B cell (primary cell): Measurements from ENCODE around the gene HOXB8. TPM values are rescaled to one million over a fixed set of nuclear protein-coding genes. Genes with fewer than 3 reads are reported as not detected.

Experiments used
- ATAC-seq: fragments of 200-7000 bp; cut with Tn5 transposase; one replicate; pipeline ENCODE4 v1.10.0; 2021; ENCODE audit warnings: low read depth, mild to moderate bottlenecking, moderate number of reproducible peaks, moderate library complexity
- CTCF ChIA-PET: fragments of 350-600 bp; sonication (Branson Sonifier 250); formaldehyde crosslinking; loops from one replicate; lab custom pipeline; 2021; ENCODE audit warnings: antibody characterized with exemption, inconsistent platforms; lab: Charles Lee
- POLR2A ChIA-PET: fragments of 350-600 bp; sonication (Branson Sonifier 250); formaldehyde crosslinking; loops from one replicate; lab custom pipeline; 2021; ENCODE audit warnings: antibody characterized with exemption; lab: Charles Lee
- DNase-seq: peaks from one replicate; pipeline ENCODE4 v3.0.0; 2013
- H2AFZ ChIP-seq: 2 replicates; pipeline ENCODE4 v1.6.1; 2012; ENCODE audit warnings: mild to moderate bottlenecking, low read depth, low read length; ENCODE audit not compliant: insufficient read depth, poor library complexity, severe bottlenecking
- H3K27ac ChIP-seq, 2 donors: 1 replicate in 1 of 2; 2 replicates in 1 of 2; pipeline ENCODE4 v1.5.1; 2012 to 2013; ENCODE audit warnings: low read length in 2 of 2, mild to moderate bottlenecking in 2 of 2, moderate library complexity in 1 of 2
- H3K27me3 ChIP-seq, 4 experiments: fragments of 200-600 bp in 1 of 4; sonication (generic) in 1 of 4; replicated peaks in 1 of 4; 1 replicate in 2 of 4; 2 replicates in 2 of 4; pipeline versions ENCODE4 v1.6.1 to v1.7.0; 2013 to 2016; ENCODE audit warnings: low read length in 3 of 4, mild to moderate bottlenecking in 2 of 4, mixed read lengths in 1 of 4, moderate library complexity in 1 of 4; ENCODE audit not compliant: insufficient read depth in 4 of 4, control insufficient read depth in 3 of 4; ENCODE audit errors: control extremely low read depth in 1 of 4
- H3K36me3 ChIP-seq, 2 experiments: replicated peaks in 1 of 2; 1 replicate in 1 of 2; 2 replicates in 1 of 2; pipeline versions ENCODE4 v1.6.1 to v1.7.1; 2013; ENCODE audit warnings: low read length in 1 of 2; ENCODE audit not compliant: insufficient read depth in 2 of 2, control insufficient read depth in 1 of 2; ENCODE audit errors: control extremely low read depth in 1 of 2, extremely low read depth in 1 of 2
- H3K4me1 ChIP-seq, 2 donors: fragments of 200-600 bp in 1 of 2; sonication (generic) in 1 of 2; 1 replicate in 1 of 2; 2 replicates in 1 of 2; pipeline versions ENCODE4 v1.5.1 to v1.6.1; 2013 to 2017; ENCODE audit warnings: low read length in 2 of 2; ENCODE audit not compliant: control insufficient read depth in 2 of 2, insufficient read depth in 2 of 2
- H3K4me2 ChIP-seq: replicated peaks from 2 replicates; pipeline ENCODE3; 2012; ENCODE audit warnings: mild to moderate bottlenecking, low read depth, low read length; ENCODE audit not compliant: poor library complexity, severe bottlenecking
- H3K4me3 ChIP-seq, 5 experiments: fragments of 200-600 bp in 1 of 5; sonication (generic) in 1 of 5; 1 replicate in 3 of 5; 2 replicates in 2 of 5; pipeline versions ENCODE4 v1.5.1 to v1.7.0; 2011 to 2016; ENCODE audit warnings: low read length in 4 of 5, mild to moderate bottlenecking in 4 of 5, low read depth in 2 of 5, control low read depth in 1 of 5, moderate library complexity in 1 of 5; ENCODE audit not compliant: insufficient read depth in 1 of 5; ENCODE audit errors: control extremely low read depth in 1 of 5, extremely low read depth in 1 of 5
- H3K79me2 ChIP-seq: fragments of 200-600 bp; sonication (generic); one replicate; pipeline ENCODE4 v1.6.0; 2016; ENCODE audit warnings: low read length; ENCODE audit not compliant: control insufficient read depth, insufficient read depth
- H3K9ac ChIP-seq: fragments of 200-600 bp; sonication (generic); 2 replicates; pipeline ENCODE4 v1.6.1; 2017; ENCODE audit warnings: mild to moderate bottlenecking, low read length, moderate library complexity
- H3K9me3 ChIP-seq, 3 donors: one replicate each; pipeline versions ENCODE4 v1.6.1 to v1.7.1; 2013; ENCODE audit warnings: low read length in 2 of 3; ENCODE audit not compliant: control insufficient read depth in 2 of 3, insufficient read depth in 1 of 3; ENCODE audit errors: control extremely low read depth in 1 of 3
- H4K20me1 ChIP-seq: 2 replicates; pipeline ENCODE4 v1.6.0; 2012; ENCODE audit warnings: mild to moderate bottlenecking, low read length; ENCODE audit not compliant: insufficient read depth, control insufficient read depth, poor library complexity, severe bottlenecking
- H3K27ac Mint-ChIP-seq: one replicate; pipeline ENCODE4 v1.8.0; 2021; ENCODE audit warnings: mixed read lengths
- H3K27me3 Mint-ChIP-seq: one replicate; pipeline ENCODE4 v1.8.0; 2021; ENCODE audit warnings: mixed read lengths
- H3K4me1 Mint-ChIP-seq: one replicate; pipeline ENCODE4 v1.8.0; 2021; ENCODE audit warnings: mixed read lengths
- H3K4me3 Mint-ChIP-seq: one replicate; pipeline ENCODE4 v1.8.0; 2021; ENCODE audit warnings: mixed read lengths
- H3K9me3 Mint-ChIP-seq: one replicate; pipeline ENCODE4 v1.8.0; 2022; ENCODE audit warnings: mixed read lengths; ENCODE audit not compliant: insufficient read depth
- CTCF ChIP-seq: fragments of 200-600 bp; IDR thresholded peaks from one replicate; pipeline ENCODE4 v1.8.0; 2022; ENCODE audit warnings: antibody characterized with exemption, mild to moderate bottlenecking
- EZH2 ChIP-seq: IDR thresholded peaks from 2 replicates; pipeline ENCODE4 v1.6.1; 2012; ENCODE audit warnings: borderline replicate concordance, low read depth, mild to moderate bottlenecking, moderate library complexity, low read length; ENCODE audit not compliant: insufficient read depth, poor library complexity, severe bottlenecking
- WGBS: methylation state at CpG from one replicate; pipeline ENCODE4 v1.1.5; 2013; ENCODE audit warnings: missing lambda C conversion rate; ENCODE audit not compliant: insufficient coverage; 5-methylcytosine and 5-hydroxymethylcytosine counted together
- intact Hi-C: fragments of 100-400 bp; cut with micrococcal nuclease; formaldehyde crosslinking; loops from one replicate; pipeline ENCODE4 v1.10.0; 2022
- polyA plus RNA-seq: library from polyadenylated mRNA; depleted of rRNA; stranded (reverse); fragments of >200 nt; gene quantifications from 2 replicates; pipeline ENCODE4 v1.2.3, GENCODE V29; 2012
- total RNA-seq, 2 donors: library from RNA; stranded (reverse); fragments of 120-200 nt in 1 of 2; gene quantifications; 1 replicate in 1 of 2; 2 replicates in 1 of 2; pipeline versions ENCODE4 v1.2.3 to v1.2.4, GENCODE V29; 2013 to 2022

The HOXB8 gene
- total and polyA plus RNA-seq, 2 donors (not counting 1 experiment from before 2014, with no cell fraction given), result not detected

GRCh38 chr17:48591255-48592056 lies 23.6 kb downstream of the HOXB8 start:
- ChIA-PET POLR2A (interaction anchor here (0.5 to 1.6 kb wide), 3 partner anchors 18 to 166 kb away, joined by 3 to 6 read pairs (median 4); no protein-coding TSS in a partner anchor), CTCF (interaction anchor here (0.7 to 5.6 kb wide), 10 partner anchors 16 to 283 kb away, joined by 3 to 68 read pairs (median 5); no protein-coding TSS in a partner anchor)
- peak overlapping the region; percentile 53 for H3K4me3 Mint-ChIP-seq
- intact Hi-C loops, result loop anchor here (2.0 kb wide), 2 partner anchors 13 to 255 kb away; partner anchors contain the start of gene HOXB4
- Histone ChIP-seq H3K27ac (no peak overlapping the region), H3K79me2 (no peaks in the 10 kb centered on the region), H3K9me3 (peaks cover 0 to 12% (median 0%) of the 10 kb centered on the region in 3 donors), H3K4me2 (no peak overlapping the region), H3K4me1 (peaks cover 46 to 56% of the 10 kb centered on the region in 2 donors), H3K27me3 (peaks cover 0 to 99% (median 84%) of the 10 kb centered on the region in 4 experiments), H3K4me3 (no peak overlapping the region), H3K36me3 (no peaks in the 10 kb centered on the region), H2AFZ (no peak overlapping the region), H4K20me1 (no peaks in the 10 kb centered on the region), H3K9ac (no peak overlapping the region)
- H3K27me3 Mint-ChIP-seq, result peaks cover 90% of the 10 kb centered on the region
- ATAC-seq (no peak), DNase-seq (peak; percentile 19)
- peaks cover 36% of the 10 kb centered on the region for H3K4me1 Mint-ChIP-seq
- H3K9me3 Mint-ChIP-seq, result no peaks in the 10 kb centered on the region
- no peak for TF ChIP-seq EZH2
- TF ChIP-seq CTCF, result no peak
- peak overlapping the region; percentile 32 for H3K27ac Mint-ChIP-seq
- 80% methylated on average over 1 of the region's 10 CpGs for WGBS
